Natural killer cell treated with Interleukin-12 subunit alpha and Interleukin-12 subunit beta and Interleukin-15 and Interleukin-18, amount 100 ng/mL, for 72 hours (primary cell): Measurements from ENCODE around the gene XCL1. TPM values are rescaled to one million over a fixed set of nuclear protein-coding genes. Genes with fewer than 3 reads are reported as not detected.
"Not testable (repeated sequence)": the region's sequence is repeated elsewhere in the genome, so short reads cannot be mapped to it uniquely, and the experiment has no call there.

Experiments used
- ATAC-seq, 2 donors: fragments of 150-1000 bp; cut with Tn5 transposase in 1 of 2; sonication (Bioruptor Pico), chemical (Tn5 transposase) in 1 of 2; 2 replicates each; pipeline ENCODE4 v1.10.0; 2021
- DNase-seq: peaks from one replicate; pipeline ENCODE4 v3.0.0; 2022; ENCODE audit warnings: low spot score
- H3K27ac Mint-ChIP-seq, 2 donors: 1 replicate in 1 of 2; 2 replicates in 1 of 2; pipeline ENCODE4 v1.8.0; 2022; ENCODE audit warnings: mixed read lengths in 2 of 2, mild to moderate bottlenecking in 1 of 2, moderate library complexity in 1 of 2
- H3K27me3 Mint-ChIP-seq, 2 donors: 1 replicate in 1 of 2; 2 replicates in 1 of 2; pipeline ENCODE4 v1.8.0; 2022; ENCODE audit warnings: mixed read lengths in 2 of 2
- H3K36me3 Mint-ChIP-seq: one replicate; pipeline ENCODE4 v1.8.0; 2022; ENCODE audit warnings: mixed read lengths
- H3K4me1 Mint-ChIP-seq, 2 donors: 1 replicate in 1 of 2; 2 replicates in 1 of 2; pipeline ENCODE4 v1.8.0; 2022; ENCODE audit warnings: low read depth in 2 of 2, mixed read lengths in 2 of 2, mild to moderate bottlenecking in 1 of 2
- H3K4me3 Mint-ChIP-seq: one replicate; pipeline ENCODE4 v1.8.0; 2022; ENCODE audit warnings: mixed read lengths
- H3K9me3 Mint-ChIP-seq: 2 replicates; pipeline ENCODE4 v1.8.0; 2022; ENCODE audit warnings: mixed read lengths
- total RNA-seq, 2 donors: library from RNA; stranded (reverse); gene quantifications; one replicate each; pipeline ENCODE4 v1.2.3, GENCODE V29; 2022

The XCL1 gene
- total RNA-seq, 2 donors from 2014 or later, result 4.1 to 4.4 TPM

DNA sequence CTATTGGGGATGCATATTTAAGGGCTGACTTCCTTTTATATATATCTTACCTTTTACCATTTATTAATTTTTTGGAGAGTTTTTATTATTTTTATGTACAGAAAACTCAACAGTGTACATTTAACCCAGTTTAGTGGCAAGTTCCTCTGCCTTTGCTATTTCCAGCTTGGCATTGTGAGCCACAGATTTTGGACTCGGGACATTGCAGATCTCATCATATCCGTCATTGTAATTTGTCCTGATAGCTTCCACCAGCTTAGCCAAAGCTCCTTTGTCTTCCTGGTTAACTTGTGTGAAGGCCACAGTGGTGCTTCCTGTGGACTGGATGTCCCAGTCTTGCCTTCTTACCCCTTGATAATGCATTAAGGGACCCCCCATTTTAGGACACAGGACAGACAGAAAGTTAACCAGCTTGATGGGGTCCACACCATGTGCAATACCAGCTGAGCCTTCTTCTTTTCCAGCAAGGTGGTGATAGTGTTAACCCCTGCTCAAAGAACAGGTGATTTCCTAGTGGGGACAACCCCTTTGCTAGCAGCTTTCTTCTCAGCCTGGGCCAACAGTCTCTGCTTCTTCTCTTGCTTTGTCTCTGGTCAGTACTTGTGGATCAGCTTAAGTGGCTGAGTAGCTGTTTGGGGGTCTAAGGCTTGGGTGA is 2.3 kb downstream of the XCL1 start:
- peak overlapping the region; percentile 67 for H3K4me3 Mint-ChIP-seq
- H3K4me1 Mint-ChIP-seq, result peaks cover 42 to 56% of the 10 kb centered on the region in 2 donors
- H3K27me3 Mint-ChIP-seq, DNase-seq, H3K9me3 Mint-ChIP-seq, ATAC-seq, H3K36me3 Mint-ChIP-seq: not testable (repeated sequence)
- peak overlapping the region in 1 of 2 donors; percentile 61 for H3K27ac Mint-ChIP-seq

- H3K36me3 Mint-ChIP-seq, H3K9me3 Mint-ChIP-seq, DNase-seq, H3K27me3 Mint-ChIP-seq: not testable (repeated sequence)
- peak; percentile 76 to 85 for ATAC-seq
- Mint-ChIP-seq H3K27ac (peak overlapping the region in 1 of 2 donors; percentile 61), H3K4me3 (peak overlapping the region; percentile 67), H3K4me1 (peaks cover 34 to 44% of the 10 kb centered on the region in 2 donors)
Observed at GRCh38 chr1:168580290-168580689, 3.9 kb downstream of the XCL1 start.

GRCh38 chr1:168580991-168581390 is 4.6 kb downstream of the XCL1 start:
- not testable (repeated sequence) for ATAC-seq, H3K27me3 Mint-ChIP-seq, H3K9me3 Mint-ChIP-seq, H3K27ac Mint-ChIP-seq, DNase-seq, H3K36me3 Mint-ChIP-seq
- Mint-ChIP-seq H3K4me3 (peak overlapping the region; percentile 10), H3K4me1 (peaks cover 34 to 44% of the 10 kb centered on the region in 2 donors)

GRCh38 chr1:168581817-168582572 is 5.6 kb downstream of the XCL1 start:
- no peaks in the 10 kb centered on the region for H3K36me3 Mint-ChIP-seq
- H3K4me1 Mint-ChIP-seq, result peaks cover 30 to 38% of the 10 kb centered on the region in 2 donors
- ATAC-seq (no peak), DNase-seq (no peak)
- no peak overlapping the region for H3K27ac Mint-ChIP-seq
- H3K9me3 Mint-ChIP-seq, result no peaks in the 10 kb centered on the region
- no peaks in the 10 kb centered on the region for H3K27me3 Mint-ChIP-seq
- H3K4me3 Mint-ChIP-seq, result no peak overlapping the region

DNA sequence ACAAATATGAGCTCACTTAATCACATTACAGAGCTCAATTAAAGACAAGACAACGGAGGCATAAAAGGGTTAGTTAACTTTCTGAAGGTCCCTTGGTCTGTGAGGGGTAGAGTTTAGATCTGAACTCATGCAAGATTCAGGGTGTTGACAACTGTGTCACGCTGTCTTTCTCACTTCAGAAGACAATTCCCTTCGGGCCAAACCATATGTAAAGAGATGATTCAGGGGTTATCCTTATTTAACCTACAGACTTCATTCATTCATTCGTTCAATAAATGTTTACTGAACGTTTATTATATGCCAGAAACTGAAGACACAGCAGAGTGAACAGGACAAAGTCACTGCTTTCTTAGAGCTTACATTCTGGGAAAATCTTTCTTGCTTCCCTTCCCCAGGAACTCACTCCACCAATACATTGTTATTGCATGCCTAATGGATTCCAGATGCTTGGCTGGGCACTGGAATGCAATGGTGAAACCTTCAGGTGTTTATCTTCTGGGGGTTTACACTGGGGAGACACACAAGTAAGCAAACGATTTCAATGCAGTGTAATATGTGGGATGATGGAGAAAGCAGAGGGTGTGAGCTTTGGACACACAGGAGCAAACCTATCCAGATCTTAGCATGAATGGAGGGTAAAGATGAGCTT is 6.4 kb downstream of the XCL1 start:
- Mint-ChIP-seq H3K27ac (no peak overlapping the region), H3K36me3 (peaks cover 5% of the 10 kb centered on the region), H3K4me3 (no peak overlapping the region), H3K9me3 (peaks cover 3% of the 10 kb centered on the region), H3K4me1 (peaks cover 30 to 32% of the 10 kb centered on the region in 2 donors), H3K27me3 (no peaks in the 10 kb centered on the region)
- DNase-seq, result no peak
- no peak for ATAC-seq

GRCh38 chr1:168583571-168583970 is 7.2 kb downstream of the XCL1 start:
- Mint-ChIP-seq H3K36me3 (peaks cover 5% of the 10 kb centered on the region), H3K4me1 (peaks cover 26 to 27% of the 10 kb centered on the region in 2 donors), H3K9me3 (peaks cover 3% of the 10 kb centered on the region), H3K27ac (no peak overlapping the region), H3K27me3 (no peaks in the 10 kb centered on the region), H3K4me3 (no peak overlapping the region)
- no peak for ATAC-seq
- no peak for DNase-seq

DNA sequence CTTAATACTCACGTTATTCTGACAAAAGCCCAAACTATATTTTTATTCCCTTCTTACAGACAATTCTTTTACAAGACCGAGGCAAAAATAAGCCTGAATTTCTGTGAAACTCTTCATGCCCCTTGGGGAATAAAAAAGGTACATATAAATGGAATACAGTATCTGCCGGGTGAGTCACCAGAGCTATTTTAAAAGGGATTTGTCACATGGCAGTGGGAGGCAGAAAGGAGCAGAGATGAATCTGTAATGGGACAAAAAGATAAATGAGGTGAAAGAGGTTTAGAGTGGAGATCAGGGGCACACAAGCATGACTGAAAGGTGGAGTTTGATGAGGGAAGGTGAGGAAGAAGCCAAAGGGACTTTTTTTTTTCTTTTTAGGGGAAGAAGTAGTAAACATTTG is 8.8 kb downstream of the XCL1 start:
- Mint-ChIP-seq H3K9me3 (peaks cover 3% of the 10 kb centered on the region), H3K27me3 (no peaks in the 10 kb centered on the region), H3K36me3 (peaks cover 5% of the 10 kb centered on the region), H3K4me3 (no peak overlapping the region), H3K27ac (no peak overlapping the region), H3K4me1 (peaks cover 11% of the 10 kb centered on the region in 2 donors)
- DNase-seq (no peak), ATAC-seq (no peak)

GRCh38 chr1:168585937-168586336 is 9.5 kb downstream of the XCL1 start:
- H3K9me3 Mint-ChIP-seq, result peaks cover 3% of the 10 kb centered on the region
- H3K27me3 Mint-ChIP-seq, result no peaks in the 10 kb centered on the region
- H3K36me3 Mint-ChIP-seq, result peaks cover 5% of the 10 kb centered on the region
- H3K27ac Mint-ChIP-seq, result no peak overlapping the region
- no peak overlapping the region for H3K4me3 Mint-ChIP-seq
- DNase-seq, result no peak
- no peak for ATAC-seq
- H3K4me1 Mint-ChIP-seq, result peaks cover 5 to 7% of the 10 kb centered on the region in 2 donors

DNA sequence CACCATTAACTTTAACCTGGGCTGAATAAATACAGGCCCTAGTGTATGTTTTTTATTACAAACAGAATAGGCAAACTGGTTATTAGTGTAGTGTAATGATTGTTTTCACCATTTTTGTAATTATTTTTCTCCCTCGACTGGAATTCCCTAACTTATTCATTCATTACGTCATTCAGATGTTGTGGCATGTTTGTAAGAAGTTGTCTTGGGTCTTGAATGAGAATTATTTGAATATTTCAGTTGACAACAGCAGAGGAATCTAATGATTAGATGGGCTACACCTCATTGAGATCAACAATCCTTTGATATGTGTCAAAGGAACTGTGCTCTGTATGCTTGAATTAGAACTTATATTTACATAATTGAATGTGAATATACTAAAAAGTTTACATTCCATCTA is 12.8 kb downstream of the XCL1 start:
- H3K4me3 Mint-ChIP-seq, result no peak overlapping the region
- no peaks in the 10 kb centered on the region for H3K27me3 Mint-ChIP-seq
- H3K36me3 Mint-ChIP-seq, result peaks cover 5% of the 10 kb centered on the region
- ATAC-seq, result no peak
- H3K9me3 Mint-ChIP-seq, result peaks cover 3% of the 10 kb centered on the region
- DNase-seq, result no peak
- peaks cover 0 to 4% of the 10 kb centered on the region in 2 donors for H3K4me1 Mint-ChIP-seq
- H3K27ac Mint-ChIP-seq, result no peak overlapping the region

GRCh38 chr1:168591066-168591465 is 14.7 kb downstream of the XCL1 start:
- no peaks in the 10 kb centered on the region for H3K4me1 Mint-ChIP-seq
- peaks cover 5% of the 10 kb centered on the region for H3K36me3 Mint-ChIP-seq
- peaks cover 3% of the 10 kb centered on the region for H3K9me3 Mint-ChIP-seq
- no peak overlapping the region for H3K4me3 Mint-ChIP-seq
- DNase-seq, result no peak
- H3K27ac Mint-ChIP-seq, result no peak overlapping the region
- ATAC-seq, result no peak
- H3K27me3 Mint-ChIP-seq, result no peaks in the 10 kb centered on the region

- Mint-ChIP-seq H3K9me3 (peaks cover 3% of the 10 kb centered on the region), H3K27ac (no peak overlapping the region), H3K27me3 (no peaks in the 10 kb centered on the region), H3K4me1 (no peaks in the 10 kb centered on the region), H3K4me3 (no peak overlapping the region), H3K36me3 (peaks cover 5% of the 10 kb centered on the region)
- ATAC-seq (no peak), DNase-seq (no peak)
Observed at GRCh38 chr1:168591641-168592250, 15.3 kb downstream of the XCL1 start.

GRCh38 chr1:168595403-168595802 is 19.0 kb downstream of the XCL1 start:
- not testable (repeated sequence) for H3K9me3 Mint-ChIP-seq, H3K27me3 Mint-ChIP-seq, ATAC-seq, H3K4me3 Mint-ChIP-seq, H3K4me1 Mint-ChIP-seq, DNase-seq, H3K36me3 Mint-ChIP-seq, H3K27ac Mint-ChIP-seq

GRCh38 chr1:168598125-168598524 is 21.7 kb downstream of the XCL1 start:
- Mint-ChIP-seq H3K9me3 (no peaks in the 10 kb centered on the region), H3K27me3 (no peaks in the 10 kb centered on the region), H3K36me3 (no peaks in the 10 kb centered on the region), H3K27ac (no peak overlapping the region), H3K4me3 (no peak overlapping the region), H3K4me1 (no peaks in the 10 kb centered on the region)
- ATAC-seq, result no peak
- no peak for DNase-seq

GRCh38 chr1:168598892-168599291 is 22.5 kb downstream of the XCL1 start:
- H3K27ac Mint-ChIP-seq, result no peak overlapping the region
- H3K27me3 Mint-ChIP-seq, result no peaks in the 10 kb centered on the region
- H3K4me3 Mint-ChIP-seq, result no peak overlapping the region
- H3K36me3 Mint-ChIP-seq, result no peaks in the 10 kb centered on the region
- DNase-seq, result no peak
- H3K4me1 Mint-ChIP-seq, result no peaks in the 10 kb centered on the region
- H3K9me3 Mint-ChIP-seq, result no peaks in the 10 kb centered on the region
- ATAC-seq, result no peak
